Ectodermal cell (in vitro differentiated cells): ENCODE measurements around the gene RUNX3.

Experiments
- H3K27ac ChIP-seq: 2 replicates; pipeline ENCODE4 v1.7.0; 2013; ENCODE audit warnings: mild to moderate bottlenecking, low read depth, low read length; ENCODE audit not compliant: insufficient read depth, poor library complexity, severe bottlenecking
- H3K27me3 ChIP-seq: 2 replicates; pipeline ENCODE4 v1.7.0; 2013; ENCODE audit warnings: mild to moderate bottlenecking, low read length; ENCODE audit not compliant: insufficient read depth, control insufficient read depth, poor library complexity, severe bottlenecking
- H3K36me3 ChIP-seq: one replicate; pipeline ENCODE4 v1.7.0; 2013; ENCODE audit warnings: low read length; ENCODE audit not compliant: control insufficient read depth, insufficient read depth
- H3K4me1 ChIP-seq: one replicate; pipeline ENCODE4 v1.7.0; 2013; ENCODE audit warnings: low read length; ENCODE audit not compliant: control insufficient read depth, insufficient read depth
- H3K4me3 ChIP-seq: 2 replicates; pipeline ENCODE4 v1.7.0; 2013; ENCODE audit warnings: low read depth, low read length, control low read depth; ENCODE audit not compliant: insufficient read depth
- H3K9me3 ChIP-seq: 2 replicates; pipeline ENCODE4 v1.7.0; 2013; ENCODE audit warnings: mild to moderate bottlenecking, low read length, moderate library complexity; ENCODE audit not compliant: control insufficient read depth
- WGBS, 2 experiments: methylation state at CpG; one replicate each; pipeline ENCODE4 v1.1.7; 2013; ENCODE audit warnings: missing lambda C conversion rate in 2 of 2; 5-methylcytosine and 5-hydroxymethylcytosine counted together

RUNX3 gene

GRCh38 chr1:24870551-24871195 lies 59.4 kb downstream of the RUNX3 start:
- H3K9me3 ChIP-seq, result no peaks in the 10 kb centered on the region
- peaks cover 5% of the 10 kb centered on the region for H3K4me1 ChIP-seq
- H3K27me3 ChIP-seq, result no peaks in the 10 kb centered on the region
- no peaks in the 10 kb centered on the region for H3K36me3 ChIP-seq
- no peak overlapping the region for H3K4me3 ChIP-seq
- 86 to 89% methylated on average over 20 of the region's 20 CpGs for WGBS, 2 experiments
- no peak overlapping the region for H3K27ac ChIP-seq

GRCh38 chr1:24868016-24868875 lies 61.8 kb downstream of the RUNX3 start:
- no peaks in the 10 kb centered on the region for H3K36me3 ChIP-seq
- H3K4me1 ChIP-seq, result no peaks in the 10 kb centered on the region
- WGBS, 2 experiments, result 90 to 91% methylated on average over 22 of the region's 22 CpGs

GRCh38 chr1:24867084-24867870 lies 62.8 kb downstream of the RUNX3 start:
- Histone ChIP-seq H3K36me3 (no peaks in the 10 kb centered on the region), H3K4me3 (no peak overlapping the region), H3K27me3 (no peaks in the 10 kb centered on the region), H3K4me1 (no peaks in the 10 kb centered on the region), H3K27ac (no peak overlapping the region), H3K9me3 (no peaks in the 10 kb centered on the region)
- 92 to 94% methylated on average over 18 of the region's 18 CpGs for WGBS, 2 experiments

More at GRCh38 chr1:24868016-24868875, 61.8 kb downstream of the RUNX3 start:
- H3K27ac ChIP-seq, result no peak overlapping the region
- H3K4me3 ChIP-seq, result no peak overlapping the region
- H3K9me3 ChIP-seq, result no peaks in the 10 kb centered on the region
- H3K27me3 ChIP-seq, result no peaks in the 10 kb centered on the region

- Histone ChIP-seq H3K4me3 (no peak overlapping the region), H3K36me3 (no peaks in the 10 kb centered on the region), H3K9me3 (no peaks in the 10 kb centered on the region), H3K27ac (no peak overlapping the region), H3K4me1 (no peaks in the 10 kb centered on the region), H3K27me3 (no peaks in the 10 kb centered on the region)
- WGBS, 2 experiments, result 89 to 91% methylated on average over 17 of the region's 17 CpGs
These were observed 63.6 kb downstream of the RUNX3 start for GRCh38 chr1:24866211-24867083.

DNA sequence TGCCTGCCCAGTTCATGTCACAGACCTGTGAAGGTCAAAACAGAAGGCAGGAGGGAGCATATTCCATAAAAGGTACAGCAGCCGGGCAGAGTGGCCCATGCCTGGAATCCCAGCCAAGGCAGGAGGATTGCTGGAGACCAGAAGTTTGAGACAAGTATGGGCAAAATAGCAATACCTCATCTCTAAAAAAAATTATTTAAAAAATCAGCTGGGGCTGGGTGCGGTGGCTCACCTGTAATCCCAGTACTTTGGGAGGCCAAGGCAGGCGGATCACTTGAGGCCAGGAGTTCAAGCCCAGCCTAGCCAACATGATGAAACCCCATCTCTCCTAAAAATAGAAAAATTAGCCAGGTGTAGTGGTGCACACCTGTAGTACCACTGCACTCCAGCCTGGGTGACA lies 64.5 kb downstream of the RUNX3 start:
- Histone ChIP-seq H3K36me3 (no peaks in the 10 kb centered on the region), H3K27ac (no peak overlapping the region), H3K4me3 (no peak overlapping the region), H3K27me3 (no peaks in the 10 kb centered on the region), H3K4me1 (no peaks in the 10 kb centered on the region), H3K9me3 (no peaks in the 10 kb centered on the region)
- 94 to 95% methylated on average over 3 of the region's 3 CpGs for WGBS, 2 experiments

DNA sequence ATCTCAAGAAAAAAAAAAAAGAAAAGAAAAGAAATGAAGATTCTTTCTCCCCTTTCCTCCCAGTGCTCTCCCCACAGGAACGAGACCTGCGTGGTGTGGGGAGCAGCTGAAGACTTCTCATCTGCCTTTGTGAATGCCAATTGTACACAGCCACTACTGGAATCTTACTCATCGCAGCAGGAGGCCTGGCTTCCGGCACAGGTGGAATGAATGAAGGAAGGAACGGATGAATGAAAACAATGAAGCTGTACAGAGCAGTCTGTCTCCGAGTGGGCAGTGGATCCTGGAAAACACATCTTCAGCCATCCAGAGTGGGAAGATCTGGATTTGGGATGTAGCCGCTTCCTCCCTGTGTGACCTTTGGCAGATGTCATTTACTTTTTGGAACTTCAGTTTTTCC lies 64.9 kb downstream of the RUNX3 start:
- Histone ChIP-seq H3K27ac (no peak overlapping the region), H3K4me3 (no peak overlapping the region), H3K4me1 (no peaks in the 10 kb centered on the region), H3K36me3 (no peaks in the 10 kb centered on the region), H3K9me3 (no peaks in the 10 kb centered on the region), H3K27me3 (no peaks in the 10 kb centered on the region)
- 89 to 91% methylated on average over 7 of the region's 7 CpGs for WGBS, 2 experiments

DNA sequence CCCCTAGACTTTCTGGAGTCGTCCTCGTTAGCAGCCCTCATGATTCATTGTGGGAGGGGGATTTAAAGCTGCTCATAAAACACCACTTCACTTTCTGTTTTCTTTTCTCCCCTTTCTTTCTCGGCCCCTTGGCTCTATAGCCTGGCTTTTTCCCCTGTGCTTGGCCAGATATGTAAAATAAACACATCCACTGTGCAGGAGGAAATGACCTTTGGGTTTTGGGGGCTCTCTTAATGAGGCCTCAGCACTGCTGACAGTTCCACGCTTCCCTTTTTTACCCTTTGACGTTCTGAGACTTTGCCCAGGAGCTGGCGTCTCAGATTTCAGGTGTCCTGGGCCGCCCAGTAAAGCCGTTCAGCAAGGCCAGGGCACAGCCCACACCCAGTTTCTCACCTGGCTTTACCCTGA lies 65.7 kb downstream of the RUNX3 start:
- no peaks in the 10 kb centered on the region for H3K36me3 ChIP-seq
- H3K4me3 ChIP-seq, result no peak overlapping the region
- no peaks in the 10 kb centered on the region for H3K9me3 ChIP-seq
- H3K27ac ChIP-seq, result no peak overlapping the region
- H3K4me1 ChIP-seq, result no peaks in the 10 kb centered on the region
- 37 to 45% methylated on average over 8 of the region's 8 CpGs for WGBS, 2 experiments
- no peaks in the 10 kb centered on the region for H3K27me3 ChIP-seq

- H3K27ac ChIP-seq, result no peak overlapping the region
- no peak overlapping the region for H3K4me3 ChIP-seq
- 92 to 94% methylated on average over 12 of the region's 12 CpGs for WGBS, 2 experiments
- H3K4me1 ChIP-seq, result no peaks in the 10 kb centered on the region
- no peaks in the 10 kb centered on the region for H3K36me3 ChIP-seq
- no peaks in the 10 kb centered on the region for H3K27me3 ChIP-seq
- no peaks in the 10 kb centered on the region for H3K9me3 ChIP-seq
These were observed 67.1 kb downstream of the RUNX3 start for GRCh38 chr1:24862775-24863483.
